Thymus (tissue), 11 donors: ENCODE results near the gene CIART. TPM values are rescaled to one million over a fixed set of nuclear protein-coding genes. Genes with fewer than 3 reads are reported as not detected.
A peak's percentile ranks its signal among the peaks of the same experiment; 100 is the strongest.
"Not testable (repeated sequence)": the region's sequence is repeated elsewhere in the genome, so short reads cannot be mapped to it uniquely, and the experiment has no call there.

Source experiments
- DNase-seq, 9 donors: peaks; one replicate each; pipeline ENCODE4 v3.0.0-alpha.2; 2013; ENCODE audit warnings: low spot score in 9 of 9, low read depth in 6 of 9, missing footprints in 1 of 9
- H3K27ac ChIP-seq, 2 donors: one replicate each; pipeline ENCODE4 v1.5.1; 2013; ENCODE audit warnings: control low read depth in 1 of 2, low read depth in 1 of 2, low read length in 1 of 2, mild to moderate bottlenecking in 1 of 2, moderate library complexity in 1 of 2
- H3K27me3 ChIP-seq, 2 donors: one replicate each; pipeline ENCODE4 v1.5.1; 2013; ENCODE audit warnings: low read length in 1 of 2; ENCODE audit not compliant: control insufficient read depth in 2 of 2, insufficient read depth in 1 of 2
- H3K36me3 ChIP-seq, 2 donors: one replicate each; pipeline ENCODE4 v1.5.1; 2013; ENCODE audit warnings: low read length in 1 of 2, mild to moderate bottlenecking in 1 of 2, moderate library complexity in 1 of 2; ENCODE audit not compliant: control insufficient read depth in 2 of 2, insufficient read depth in 2 of 2
- H3K4me1 ChIP-seq, 2 donors: one replicate each; pipeline ENCODE4 v1.5.1; 2013; ENCODE audit warnings: low read length in 2 of 2; ENCODE audit not compliant: control insufficient read depth in 2 of 2, insufficient read depth in 2 of 2
- H3K4me3 ChIP-seq, 2 donors: one replicate each; pipeline ENCODE4 v1.5.1; 2013; ENCODE audit warnings: low read length in 2 of 2, control low read depth in 1 of 2, mild to moderate bottlenecking in 1 of 2
- H3K9me3 ChIP-seq, 2 donors: one replicate each; pipeline ENCODE4 v1.5.1; 2013; ENCODE audit warnings: low read length in 1 of 2, mild to moderate bottlenecking in 1 of 2; ENCODE audit not compliant: control insufficient read depth in 2 of 2, insufficient read depth in 1 of 2
- WGBS: extraction: QIAGEN DNeasy Blood & Tissue Kit; methylation state at CpG from one replicate; pipeline ENCODE4 v1.1.7; 2013; 5-methylcytosine and 5-hydroxymethylcytosine counted together
- polyA plus RNA-seq: library from polyadenylated mRNA; stranded (reverse); fragments of 200-250 nt; gene quantifications from one replicate; pipeline ENCODE4 v1.2.3, GENCODE V29; 2013
- total RNA-seq: library from RNA; stranded (reverse); fragments of 120-200 nt; gene quantifications from one replicate; pipeline ENCODE4 v1.2.4, GENCODE V29; 2013
- donor health status: healthy.

CIART gene
- total and polyA plus RNA-seq, 2 donors = 3.1 to 3.4 TPM

DNA sequence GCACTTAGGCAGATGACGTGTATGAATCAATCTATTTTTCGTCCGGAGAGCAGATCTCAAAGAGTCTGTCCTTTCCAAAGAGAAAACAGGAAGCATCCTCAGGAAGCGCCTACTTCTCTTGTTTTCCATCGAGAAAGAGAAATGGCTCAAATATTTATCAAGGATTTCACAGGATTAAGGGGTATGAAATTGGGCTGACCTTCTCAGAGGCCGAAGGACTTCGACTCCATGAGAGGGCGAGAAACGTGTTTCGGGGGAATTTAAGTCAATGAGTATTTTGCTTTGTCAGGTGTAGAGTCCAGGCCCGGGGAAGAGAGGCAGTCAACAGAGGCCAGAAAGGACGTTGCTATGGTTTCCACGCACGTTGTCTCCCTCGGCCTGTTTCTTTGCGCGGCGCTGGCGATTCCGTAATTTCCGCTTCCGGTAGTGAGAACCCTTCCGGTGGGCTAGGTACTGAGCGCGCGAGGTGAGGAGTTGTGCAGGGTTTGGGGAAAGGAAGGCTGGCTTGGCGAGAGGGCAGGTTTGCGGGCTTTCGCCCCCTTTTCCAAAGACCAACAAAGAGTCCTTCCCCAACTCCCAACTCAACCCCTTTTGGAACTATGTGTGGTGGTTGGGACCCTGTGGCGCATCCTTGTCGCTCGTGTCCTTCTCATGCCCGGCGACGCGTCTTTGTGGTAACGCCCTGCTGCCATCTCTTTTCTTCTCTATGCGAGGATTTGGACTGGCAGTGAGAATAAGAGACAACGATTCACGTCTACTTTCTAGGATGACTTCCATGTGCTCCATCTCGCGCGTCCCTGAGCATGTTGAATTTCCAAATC is 11.3 kb downstream of the CIART start, which contains the start of gene MRPS21:
TSS of gene MRPS21 (plus strand) at position 429 of the 821 bp plus-strand sequence. CDS start 506 bp downstream, outside the sequence.
- H3K36me3 ChIP-seq = peaks cover 11% of the 10 kb centered on the region in 2 donors
- WGBS = 6% methylated on average over 43 of the region's 43 CpGs
- peak within 1 kb of the TSS; percentile 77 to 91 for H3K4me3 ChIP-seq
- H3K27me3 ChIP-seq = peaks cover 0 to 2% of the 10 kb centered on the region in 2 donors
- H3K4me1 ChIP-seq = peaks cover 6 to 15% of the 10 kb centered on the region in 2 donors
- peak in 8 of 9 donors; percentile 66 to 91 (median 80) for DNase-seq
- peak within 1 kb of the TSS; percentile 72 to 81 for H3K27ac ChIP-seq
- peaks cover 0 to 5% of the 10 kb centered on the region in 2 donors for H3K9me3 ChIP-seq

DNA sequence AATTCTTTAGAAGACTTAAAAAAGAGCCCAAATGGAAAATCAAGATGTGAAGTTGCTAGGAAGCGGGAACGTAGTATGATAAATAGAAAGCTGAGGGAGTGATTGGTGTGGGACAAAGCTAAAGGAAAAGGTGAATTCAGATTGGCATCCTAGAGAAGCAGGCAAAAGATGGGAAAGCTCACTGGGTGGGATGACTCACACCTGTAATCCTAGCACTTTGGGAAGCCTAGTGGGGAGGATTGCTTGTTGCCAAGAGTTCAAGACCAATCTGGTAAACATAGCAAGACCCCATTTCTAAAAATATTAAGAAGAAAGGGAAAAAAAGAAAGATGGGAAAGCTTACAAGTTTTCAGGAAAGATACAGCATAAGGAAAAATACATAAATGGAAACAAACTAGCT is 13.1 kb downstream of the CIART start:
- Histone ChIP-seq H3K9me3 (peaks cover 0 to 5% of the 10 kb centered on the region in 2 donors), H3K4me3 (no peak overlapping the region), H3K4me1 (peaks cover 6 to 15% of the 10 kb centered on the region in 2 donors), H3K27ac (no peak overlapping the region), H3K36me3 (peaks cover 11 to 21% of the 10 kb centered on the region in 2 donors), H3K27me3 (no peaks in the 10 kb centered on the region)
- no peak for DNase-seq
- over 99% methylated on average over 2 of the region's 2 CpGs for WGBS

DNA sequence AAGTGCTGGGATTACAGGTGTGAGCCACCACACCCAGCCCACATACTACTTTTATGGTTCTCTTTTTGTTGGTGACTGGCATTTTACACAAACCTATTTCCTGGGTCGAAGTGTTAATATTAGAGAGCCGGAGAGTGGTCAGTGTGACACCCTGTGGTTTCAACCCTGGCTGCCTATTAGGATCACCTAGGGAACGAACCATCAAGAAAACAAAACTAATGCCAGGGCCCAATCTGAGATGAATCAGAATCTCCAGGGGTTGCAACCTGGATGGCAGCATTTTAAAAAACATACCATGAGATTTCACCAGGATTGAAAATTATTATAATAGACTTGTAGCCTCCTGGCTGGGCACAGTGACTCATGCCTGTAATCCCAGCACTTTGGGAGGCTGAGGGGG is 17.4 kb downstream of the CIART start:
- no peak for DNase-seq
- 99% methylated on average over 3 of the region's 3 CpGs for WGBS
- H3K9me3 ChIP-seq = no peaks in the 10 kb centered on the region
- H3K4me3 ChIP-seq = no peak overlapping the region
- peaks cover 0 to under 1% of the 10 kb centered on the region in 2 donors for H3K4me1 ChIP-seq
- H3K27ac ChIP-seq = no peak overlapping the region
- peaks cover 17 to 49% of the 10 kb centered on the region in 2 donors for H3K36me3 ChIP-seq
- no peaks in the 10 kb centered on the region for H3K27me3 ChIP-seq

GRCh38 chr1:150302338-150302737 is 20.0 kb downstream of the CIART start:
- no peak for DNase-seq
- no peaks in the 10 kb centered on the region for H3K4me1 ChIP-seq
- WGBS = over 99% methylated on average over 6 of the region's 6 CpGs
- H3K9me3 ChIP-seq = no peaks in the 10 kb centered on the region
- H3K27me3 ChIP-seq = no peaks in the 10 kb centered on the region
- peaks cover 17 to 52% of the 10 kb centered on the region in 2 donors for H3K36me3 ChIP-seq
- H3K4me3 ChIP-seq = no peak overlapping the region
- H3K27ac ChIP-seq = no peak overlapping the region

DNA sequence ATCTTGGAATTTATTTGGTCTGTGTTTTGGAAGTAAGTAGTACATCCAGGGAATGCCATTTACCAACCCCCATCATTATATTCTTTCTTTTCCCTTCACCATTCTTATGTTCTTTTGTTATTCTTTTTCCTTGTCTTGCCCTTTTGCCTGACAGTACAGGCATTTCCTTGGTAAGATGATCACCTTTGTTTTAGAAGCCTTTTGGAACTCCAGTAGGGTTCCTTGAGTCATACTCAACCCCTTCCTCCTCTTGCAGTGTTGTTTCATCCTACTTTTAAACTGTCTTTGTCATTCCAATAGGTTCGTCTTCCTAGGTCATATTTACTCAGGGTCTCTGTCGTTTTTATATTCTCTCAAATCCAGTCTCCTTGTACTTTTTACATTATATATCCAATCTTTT is 20.5 kb downstream of the CIART start:
- peaks cover 17 to 53% of the 10 kb centered on the region in 2 donors for H3K36me3 ChIP-seq
- no peaks in the 10 kb centered on the region for H3K27me3 ChIP-seq
- no peak for DNase-seq
- H3K27ac ChIP-seq = no peak overlapping the region
- H3K9me3 ChIP-seq = no peaks in the 10 kb centered on the region
- no peaks in the 10 kb centered on the region for H3K4me1 ChIP-seq
- 96% methylated on average over 2 of the region's 2 CpGs for WGBS
- H3K4me3 ChIP-seq = no peak overlapping the region

- H3K4me1 ChIP-seq, H3K27me3 ChIP-seq, H3K9me3 ChIP-seq, H3K4me3 ChIP-seq, DNase-seq, H3K27ac ChIP-seq: not testable (repeated sequence)
- 97% methylated on average over 9 of the region's 9 CpGs for WGBS
- H3K36me3 ChIP-seq = peaks cover 12 to 31% of the 10 kb centered on the region in 2 donors
Observed at GRCh38 chr1:150308585-150308984, 26.2 kb downstream of the CIART start.

GRCh38 chr1:150309758-150310508 is 27.6 kb downstream of the CIART start:
- H3K27ac ChIP-seq = no peak overlapping the region
- no peaks in the 10 kb centered on the region for H3K9me3 ChIP-seq
- no peaks in the 10 kb centered on the region for H3K4me1 ChIP-seq
- peaks cover 12 to 26% of the 10 kb centered on the region in 2 donors for H3K36me3 ChIP-seq
- DNase-seq = no peak
- WGBS = 91% methylated on average over 10 of the region's 10 CpGs
- H3K27me3 ChIP-seq = no peaks in the 10 kb centered on the region
- no peak overlapping the region for H3K4me3 ChIP-seq

- Histone ChIP-seq H3K9me3 (no peaks in the 10 kb centered on the region), H3K27ac (no peak overlapping the region), H3K27me3 (no peaks in the 10 kb centered on the region), H3K36me3 (peaks cover 5 to 21% of the 10 kb centered on the region in 2 donors), H3K4me1 (no peaks in the 10 kb centered on the region), H3K4me3 (no peak overlapping the region)
- 99% methylated on average over 2 of the region's 2 CpGs for WGBS
- no peak for DNase-seq
Observed at GRCh38 chr1:150311762-150312161, 29.4 kb downstream of the CIART start.

GRCh38 chr1:150314691-150315090 is 32.3 kb downstream of the CIART start:
- H3K27ac ChIP-seq, H3K36me3 ChIP-seq, H3K4me3 ChIP-seq, DNase-seq, H3K9me3 ChIP-seq, H3K4me1 ChIP-seq, H3K27me3 ChIP-seq: not testable (repeated sequence)
- WGBS = 99% methylated on average over 4 of the region's 4 CpGs
